Retina (tissue), 1 donor: ENCODE data around the gene CDYL2.

ENCODE experiments used
- DNase-seq: peaks from one replicate; pipeline ENCODE4 v3.0.0-alpha.2; 2016

Gene CDYL2

DNA sequence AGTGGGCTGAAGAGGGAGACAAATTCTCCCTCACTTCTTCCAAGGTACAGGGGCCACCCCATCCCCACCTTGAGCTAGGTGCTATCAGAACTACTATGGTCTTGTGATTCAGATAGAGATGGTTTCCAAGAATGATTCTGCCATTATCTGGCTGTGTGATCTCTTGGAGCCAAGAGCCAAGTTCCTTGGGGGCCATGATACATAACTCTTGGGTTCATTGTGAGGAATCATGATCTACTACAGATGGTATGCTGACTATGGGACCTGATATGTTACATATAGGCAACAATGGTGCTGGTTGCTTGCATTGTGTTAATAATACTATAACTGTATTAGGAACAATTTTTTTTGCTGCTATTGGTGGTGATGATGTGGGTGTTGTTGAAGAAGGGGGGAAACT lies 217.9 kb downstream of the CDYL2 start:
- DNase-seq, result no peak

DNA sequence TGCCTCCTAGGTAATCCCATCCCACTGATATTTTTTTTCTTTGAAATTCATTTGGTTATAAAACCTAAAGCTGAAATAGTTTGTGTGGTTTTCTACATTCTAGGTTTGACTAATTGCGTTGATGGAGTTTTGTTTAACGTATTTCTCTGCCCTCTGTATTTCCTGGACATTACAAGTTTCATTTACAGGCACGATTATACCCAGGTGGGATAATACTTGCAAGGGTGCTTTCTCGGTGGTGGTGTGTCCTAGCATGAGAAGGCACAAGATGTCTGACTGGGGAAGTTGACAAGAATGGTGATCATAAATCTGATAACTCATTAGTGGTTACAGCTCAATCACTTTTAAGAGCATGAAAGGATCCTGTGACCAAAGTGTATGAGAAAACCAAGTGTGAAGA lies 218.6 kb downstream of the CDYL2 start:
- no peak for DNase-seq

DNA sequence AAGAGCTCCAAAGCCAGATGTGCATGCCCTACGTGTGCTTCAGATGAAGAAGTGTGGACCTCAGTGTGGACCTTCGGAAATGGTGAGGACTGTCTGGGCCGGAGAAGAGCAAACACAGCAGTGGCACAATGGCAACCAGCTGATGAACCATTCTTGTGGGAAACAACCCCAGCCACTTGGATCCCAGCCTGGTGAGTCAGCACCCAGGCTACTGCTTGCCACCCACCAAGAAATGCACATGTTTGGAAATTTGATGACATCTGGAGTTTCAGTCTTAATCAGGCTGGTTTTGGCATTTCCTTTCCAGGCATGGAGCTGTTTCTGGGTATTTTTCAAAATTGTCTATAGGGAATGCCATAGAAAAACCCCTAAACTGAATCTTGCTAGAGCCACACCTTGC lies 220.9 kb downstream of the CDYL2 start:
- no peak for DNase-seq

DNA sequence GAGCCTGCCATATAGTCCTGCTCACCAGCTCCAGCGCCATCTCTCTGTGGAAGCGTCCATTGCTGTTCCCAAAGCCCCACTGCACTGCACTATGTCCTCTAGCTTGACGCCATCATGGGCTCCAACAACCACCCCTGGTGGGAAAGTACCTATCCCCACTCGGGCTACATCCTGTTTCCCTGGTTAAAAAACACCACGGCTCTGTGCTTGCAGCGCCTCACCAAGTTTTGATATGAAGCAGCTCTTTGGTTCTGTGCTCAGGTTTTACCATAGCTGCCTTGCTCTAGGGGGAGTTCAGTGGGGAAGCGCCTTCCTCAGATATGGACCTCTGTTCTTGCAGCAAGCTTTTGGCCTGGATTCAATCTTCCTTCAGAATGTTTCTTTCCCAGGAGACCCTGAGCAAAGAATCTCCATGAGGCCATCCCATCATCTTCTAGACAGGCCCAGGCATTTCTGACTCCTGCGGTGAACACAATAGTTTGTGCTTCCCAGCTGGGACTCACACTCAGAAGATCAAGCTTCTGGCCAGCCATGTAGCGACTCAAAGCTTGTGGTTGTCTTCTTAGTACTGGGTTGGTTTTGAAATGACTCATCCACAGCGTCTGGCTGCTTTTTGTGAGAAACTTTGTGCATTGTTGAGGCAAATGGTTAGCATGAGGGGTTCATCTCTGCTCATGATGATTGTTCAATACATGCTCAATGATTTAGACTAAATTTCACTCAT lies 224.1 kb downstream of the CDYL2 start:
- DNase-seq, result no peak

DNA sequence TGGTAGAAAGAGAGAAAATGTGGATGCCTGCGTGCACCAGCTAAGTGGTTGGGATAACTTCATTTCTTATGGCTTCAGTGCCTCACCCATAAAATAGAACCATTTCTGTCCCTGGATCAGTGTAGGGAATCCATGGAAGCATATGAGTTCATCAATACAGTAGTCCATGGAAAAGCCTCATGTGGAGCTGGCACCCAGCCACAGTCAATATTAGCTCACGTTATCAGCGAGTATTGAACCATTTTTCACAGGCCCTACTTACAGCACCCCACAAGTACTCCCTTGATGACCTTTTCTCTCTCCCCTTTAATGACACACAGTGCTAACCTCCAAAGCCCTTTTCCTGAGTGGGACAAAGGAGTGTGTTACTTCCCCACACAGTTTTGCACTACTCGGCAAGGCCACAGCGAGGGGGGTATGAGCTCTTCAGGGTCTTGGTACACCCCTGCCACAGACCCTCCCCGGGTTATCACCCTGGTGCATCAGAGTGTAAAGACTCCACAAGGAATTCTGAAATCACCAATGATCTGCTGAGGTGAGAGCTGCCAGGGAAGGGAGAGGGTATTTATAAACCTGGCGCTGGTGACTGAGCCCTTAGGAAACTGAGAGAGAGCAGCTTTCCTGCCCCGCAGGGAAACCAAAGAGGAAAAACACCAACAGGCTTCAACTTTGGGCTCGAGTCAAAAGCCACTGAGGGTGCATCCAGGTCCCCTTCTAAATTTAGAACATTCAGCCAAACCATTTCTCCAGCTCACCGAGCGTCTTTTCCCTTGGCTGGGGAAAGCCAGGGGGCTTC lies 226.7 kb downstream of the CDYL2 start:
- no peak for DNase-seq

DNA sequence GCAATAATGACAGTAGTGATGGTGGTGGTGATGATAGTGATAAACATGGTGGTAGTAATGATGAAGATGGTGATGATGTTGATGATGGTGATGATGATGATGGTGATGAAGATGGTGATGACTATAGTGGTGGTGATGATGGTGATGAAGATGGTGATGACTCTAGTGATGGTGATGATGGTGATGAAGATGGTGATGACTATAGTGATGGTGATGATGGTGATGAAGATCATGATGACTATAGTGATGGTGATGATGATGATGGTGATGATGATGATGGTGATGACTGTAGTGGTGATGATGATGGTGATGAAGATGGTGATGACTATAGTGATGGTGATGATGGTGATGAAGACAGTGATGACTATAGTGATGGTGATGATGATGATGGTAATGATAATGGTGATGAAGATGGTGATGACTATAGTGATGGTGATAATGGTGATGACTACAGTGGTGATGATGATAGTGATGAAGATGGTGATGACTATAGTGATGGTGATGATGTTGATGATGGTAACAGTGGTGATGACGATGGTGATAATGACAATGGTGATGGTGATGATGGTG lies 228.0 kb downstream of the CDYL2 start:
- DNase-seq, result no peak

DNA sequence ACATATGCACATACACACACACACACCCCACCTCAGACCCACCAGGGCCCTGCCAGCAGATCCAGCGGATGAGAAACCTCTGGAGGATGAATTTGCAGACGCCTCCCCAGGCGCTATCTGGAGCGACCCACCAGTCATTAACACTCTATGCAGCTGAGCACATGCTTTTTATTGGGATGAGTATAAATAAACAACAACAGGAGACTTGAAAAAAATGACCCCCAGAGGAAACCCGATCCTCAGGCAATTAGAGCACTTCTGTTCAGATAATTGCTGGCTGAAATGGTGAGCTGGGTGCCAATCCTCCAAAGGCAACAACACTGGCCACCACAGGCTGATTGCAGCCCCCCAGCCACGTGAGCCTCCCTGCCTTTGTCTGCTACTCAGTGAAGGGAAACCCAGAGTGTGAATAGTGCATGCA lies 230.7 kb downstream of the CDYL2 start:
- DNase-seq, result peak; percentile 4

DNA sequence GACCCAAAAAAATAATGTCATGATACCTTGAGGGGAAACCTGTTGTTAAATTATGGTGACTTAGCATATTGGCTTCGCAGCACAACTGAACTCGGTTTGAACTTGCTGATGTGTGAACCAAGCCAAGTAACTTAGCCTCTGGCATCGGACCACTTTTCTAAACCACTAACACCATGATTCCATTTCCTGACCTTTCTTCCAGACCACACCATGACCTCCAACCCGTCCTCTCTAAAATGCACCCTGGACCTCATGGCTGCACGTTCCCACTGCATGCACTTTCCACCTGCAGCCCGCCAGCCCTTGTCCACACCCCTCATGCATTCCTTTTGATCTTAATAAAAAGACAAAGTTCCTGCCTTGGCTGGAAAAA lies 234.3 kb downstream of the CDYL2 start:
- DNase-seq, result no peak

DNA sequence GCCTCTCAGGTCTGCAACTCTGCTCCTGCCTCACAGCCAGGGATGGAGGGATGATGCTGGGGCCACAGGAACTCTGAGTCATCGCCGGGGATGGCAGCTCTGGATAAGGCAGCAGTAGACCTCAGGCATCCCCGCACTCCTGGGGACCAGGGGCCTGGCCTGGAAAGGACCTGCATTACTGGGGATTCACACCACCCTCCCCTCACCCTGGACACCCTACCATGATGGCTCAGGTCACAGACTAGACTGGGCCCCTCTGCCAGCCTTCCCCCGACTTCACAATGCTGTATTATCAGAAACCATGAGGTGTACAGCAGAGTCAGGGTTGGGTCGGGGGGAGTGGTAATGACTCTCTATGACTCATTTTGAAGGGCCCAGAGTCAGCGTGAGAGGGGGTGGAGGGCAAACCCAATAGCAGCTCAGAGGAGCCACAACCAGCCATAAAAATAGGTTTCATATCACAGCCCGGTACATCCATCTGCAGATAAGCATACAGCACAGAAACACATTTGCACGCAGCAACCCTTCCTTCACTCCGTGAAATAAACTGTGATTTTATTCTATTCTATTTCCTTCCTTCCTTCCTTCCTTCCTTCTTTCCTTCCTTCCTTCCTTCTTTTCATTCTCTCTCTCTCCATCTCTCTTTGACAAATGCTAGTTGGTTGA lies 234.8 kb downstream of the CDYL2 start:
- no peak for DNase-seq

DNA sequence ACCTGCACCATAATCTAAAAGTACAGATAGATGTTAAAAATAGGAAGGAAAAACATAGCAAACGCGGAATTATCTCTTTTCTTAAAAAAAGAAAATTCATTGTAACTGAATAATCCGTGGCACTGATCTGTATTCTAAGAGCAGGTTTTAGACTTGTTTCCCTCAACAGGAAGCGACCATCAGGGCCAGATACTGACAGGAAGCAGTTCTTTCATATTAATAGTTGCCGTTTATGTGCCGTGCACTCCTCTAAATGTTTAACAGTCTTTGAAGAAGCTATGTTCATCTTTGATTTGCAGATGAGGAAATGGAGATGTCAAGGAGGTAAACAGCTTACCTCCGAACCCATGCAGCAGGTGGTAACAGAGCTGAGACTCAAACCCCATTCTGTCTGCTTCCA lies 240.0 kb downstream of the CDYL2 start:
- DNase-seq, result no peak

DNA sequence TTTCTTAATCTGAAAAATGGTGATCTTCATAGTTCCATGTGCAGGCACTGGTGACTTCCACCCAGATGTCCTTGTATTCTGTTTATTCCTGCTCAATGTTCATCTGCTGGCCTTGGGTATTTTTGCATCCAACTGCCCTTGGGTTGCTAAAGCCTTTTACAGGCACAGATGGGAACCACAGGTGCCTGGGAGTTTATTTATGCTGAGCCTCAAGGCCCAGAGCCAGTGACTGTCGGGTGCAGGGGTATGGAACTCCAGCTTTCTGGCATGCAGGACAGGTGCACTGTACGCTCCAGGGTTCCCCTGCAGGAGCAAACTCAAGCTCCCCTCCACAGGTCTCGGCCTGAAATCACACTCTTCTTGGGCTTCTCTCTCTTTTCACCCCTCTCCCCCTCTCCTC lies 241.3 kb downstream of the CDYL2 start:
- DNase-seq, result no peak

DNA sequence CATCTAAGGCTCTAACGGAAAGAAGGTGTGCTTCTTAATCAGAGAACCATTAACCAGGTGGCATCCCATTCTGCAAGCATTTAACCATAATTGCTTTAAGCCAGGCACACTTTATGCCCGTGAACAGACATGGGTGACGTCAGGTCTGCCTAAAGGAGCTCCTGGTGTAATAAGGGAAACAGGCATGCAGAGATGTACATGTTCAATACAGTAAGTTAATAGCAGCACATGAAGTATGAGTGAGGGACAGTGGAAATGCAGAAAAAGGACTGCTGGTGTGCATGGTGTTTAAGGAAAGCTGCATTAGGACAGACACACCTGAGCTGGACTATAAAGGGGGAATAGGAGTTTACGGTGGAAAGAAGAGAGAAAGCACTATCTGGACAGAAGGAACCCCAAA lies 245.0 kb downstream of the CDYL2 start:
- DNase-seq, result no peak

DNA sequence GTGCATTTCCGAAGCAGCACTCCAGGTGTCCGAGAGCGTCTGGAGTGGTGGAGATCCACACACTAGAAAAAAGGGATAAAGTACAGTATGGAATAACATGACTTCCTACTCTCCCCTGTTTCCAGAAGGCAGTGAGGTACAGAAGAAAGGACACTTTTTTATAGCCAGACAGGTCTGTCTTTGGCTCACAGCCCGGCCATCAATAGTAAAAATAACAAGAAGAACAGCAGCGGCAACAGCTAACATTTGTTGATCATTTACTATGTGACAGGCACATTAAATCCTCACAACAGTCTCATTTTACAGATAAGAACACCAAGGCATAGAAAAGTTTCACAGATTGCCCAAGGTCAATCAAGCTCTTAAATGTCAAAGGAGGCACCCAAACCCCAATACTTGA lies 247.4 kb downstream of the CDYL2 start:
- no peak for DNase-seq

DNA sequence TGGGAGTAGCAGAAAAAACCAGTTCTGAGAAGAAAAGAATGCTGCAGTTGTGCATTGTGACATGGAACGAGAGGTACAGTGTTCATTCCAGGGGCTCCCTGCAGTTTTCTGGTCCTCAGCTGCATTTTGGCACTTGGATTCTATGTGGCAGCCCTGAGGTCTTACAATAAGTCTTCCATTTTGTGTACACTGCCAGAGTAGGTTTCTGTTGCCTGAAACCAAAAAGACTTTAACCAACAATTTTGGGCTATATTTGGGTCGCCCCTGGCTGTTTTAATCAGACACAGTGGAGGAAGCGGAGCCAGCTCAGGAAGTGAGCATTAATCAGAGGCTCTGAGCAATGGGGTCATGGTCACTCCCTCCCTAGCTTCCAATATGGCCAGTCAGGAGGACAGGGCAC lies 247.9 kb downstream of the CDYL2 start:
- DNase-seq, result no peak

DNA sequence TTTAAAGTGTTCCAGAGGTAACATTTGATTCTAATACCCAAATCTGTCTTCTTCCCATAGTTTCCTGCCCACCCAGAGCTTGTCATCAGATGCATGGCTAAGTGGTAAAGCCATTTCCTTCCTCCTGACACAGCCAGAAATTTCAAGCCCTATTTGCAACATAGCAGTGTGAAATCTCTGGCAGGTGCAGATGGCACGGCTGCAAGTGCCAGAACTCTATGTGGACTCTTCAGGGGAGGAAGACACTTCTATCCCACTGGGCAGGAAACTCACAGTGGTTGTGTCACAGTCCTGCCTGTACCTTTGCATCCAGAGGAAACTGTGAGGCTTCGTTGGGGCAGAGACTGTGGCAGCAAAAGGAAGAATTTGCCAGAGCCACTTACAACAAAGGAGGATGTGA lies 250.4 kb downstream of the CDYL2 start:
- no peak for DNase-seq

DNA sequence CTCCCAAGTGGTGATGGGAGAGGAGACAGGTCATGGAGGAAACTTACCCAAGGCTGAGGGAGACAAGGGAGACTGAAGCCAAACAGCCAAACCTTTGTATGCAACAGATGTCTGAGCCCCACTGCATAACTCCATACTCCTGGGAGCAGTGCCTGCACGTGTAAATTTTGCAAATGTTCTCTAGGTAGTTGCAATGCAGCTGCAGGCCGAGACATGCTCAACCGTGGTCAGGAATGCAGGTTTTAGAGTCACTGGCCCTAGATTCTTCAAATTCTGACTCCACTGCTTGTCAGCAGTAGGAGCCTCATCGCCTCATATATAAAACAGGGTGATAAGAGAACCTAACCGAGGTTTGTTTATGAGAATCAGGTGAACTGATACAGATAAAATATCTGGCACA lies 252.1 kb downstream of the CDYL2 start:
- no peak for DNase-seq
